Stimulated activated CD8-positive, alpha-beta memory T cell treated with anti-CD3 and anti-CD28 coated beads, Interleukin-7, amount 100 ng/mL, for 1 hour (primary cell): ENCODE results near the gene RFX3.

Experiments
- DNase-seq, 2 donors: peaks; one replicate each; pipeline ENCODE4 v3.0.0-alpha.2; 2020; ENCODE audit warnings: low read depth in 2 of 2

Gene RFX3

DNA sequence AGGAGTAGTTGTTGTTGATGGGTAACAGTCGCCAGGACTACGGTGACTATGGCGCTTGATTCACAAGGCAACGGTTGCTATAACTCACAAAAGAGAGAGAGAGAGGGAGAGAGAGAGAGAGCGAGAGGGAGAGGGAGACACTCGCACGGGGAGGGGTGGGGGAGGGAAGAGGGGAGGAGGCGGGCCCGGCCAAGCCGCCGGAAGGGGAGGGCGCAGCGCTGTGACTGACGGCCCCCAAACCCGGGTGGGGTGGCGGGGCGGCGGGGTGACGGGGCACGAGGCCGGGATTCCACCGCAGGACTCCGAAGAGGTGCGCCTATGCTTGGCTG is at the start of gene RFX3:
Gene RFX3 (minus strand): TSS at position 166 of the 329 bp plus-strand sequence. CDS start 130,413 bp downstream, outside the sequence.
- peak; percentile 82 to 85 for DNase-seq

DNA sequence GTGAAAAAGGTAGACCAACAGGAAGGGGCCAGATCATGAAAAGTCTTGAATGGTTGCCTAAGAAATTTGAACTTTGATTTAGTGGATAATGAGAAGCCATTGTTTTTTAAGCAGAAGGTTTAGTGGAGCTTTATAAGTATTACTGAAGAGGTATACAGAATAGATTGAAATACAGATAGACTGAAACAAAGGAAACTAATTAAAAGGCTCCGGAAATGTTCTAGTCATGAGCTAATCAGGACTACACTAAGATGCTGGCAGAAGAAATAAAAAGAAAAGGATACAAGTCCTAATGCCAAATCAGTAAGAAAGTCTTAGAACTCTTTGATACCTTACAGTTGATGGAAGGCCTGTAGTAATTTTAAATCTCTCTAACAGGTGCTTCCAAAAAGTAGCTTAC is 45.7 kb upstream of the RFX3 start:
- no peak for DNase-seq

DNA sequence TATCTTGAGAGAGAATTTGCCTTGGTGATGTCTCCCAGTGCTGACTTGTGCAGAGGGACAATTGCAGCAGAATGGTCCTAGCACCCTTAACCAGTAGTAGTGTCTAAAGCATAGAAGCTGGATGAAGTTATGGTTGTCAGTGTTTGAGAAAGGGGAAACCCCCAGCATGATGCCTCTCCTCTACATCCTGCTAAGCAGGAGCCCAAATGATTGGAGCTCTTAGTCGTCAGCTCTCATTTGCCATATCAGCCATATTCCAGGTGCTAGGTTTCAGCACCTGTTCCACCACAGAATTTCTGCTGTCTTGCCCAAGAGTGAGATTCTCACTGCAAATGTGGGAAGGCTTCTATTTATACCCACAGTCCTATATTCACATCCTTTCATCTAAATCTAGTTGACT is 43.7 kb upstream of the RFX3 start:
- DNase-seq = no peak

DNA sequence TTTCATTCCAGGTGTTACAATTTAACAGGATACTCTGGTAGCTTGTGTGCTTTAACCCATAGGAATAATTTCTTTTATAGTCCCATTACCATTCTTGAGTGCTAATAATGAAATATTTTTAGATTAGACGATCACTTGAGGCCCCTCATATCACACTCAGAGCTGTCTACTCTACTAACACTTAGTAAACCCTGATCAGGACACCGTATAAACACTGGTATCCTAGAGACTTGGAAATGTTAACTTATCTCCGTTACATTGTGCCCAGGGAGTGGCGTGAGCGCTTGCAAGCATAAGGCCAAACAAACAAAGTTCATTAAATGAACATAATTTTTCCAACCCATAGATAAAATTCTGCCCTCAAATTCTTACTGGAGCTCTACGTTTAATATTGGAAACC is 42.2 kb upstream of the RFX3 start:
- no peak for DNase-seq

DNA sequence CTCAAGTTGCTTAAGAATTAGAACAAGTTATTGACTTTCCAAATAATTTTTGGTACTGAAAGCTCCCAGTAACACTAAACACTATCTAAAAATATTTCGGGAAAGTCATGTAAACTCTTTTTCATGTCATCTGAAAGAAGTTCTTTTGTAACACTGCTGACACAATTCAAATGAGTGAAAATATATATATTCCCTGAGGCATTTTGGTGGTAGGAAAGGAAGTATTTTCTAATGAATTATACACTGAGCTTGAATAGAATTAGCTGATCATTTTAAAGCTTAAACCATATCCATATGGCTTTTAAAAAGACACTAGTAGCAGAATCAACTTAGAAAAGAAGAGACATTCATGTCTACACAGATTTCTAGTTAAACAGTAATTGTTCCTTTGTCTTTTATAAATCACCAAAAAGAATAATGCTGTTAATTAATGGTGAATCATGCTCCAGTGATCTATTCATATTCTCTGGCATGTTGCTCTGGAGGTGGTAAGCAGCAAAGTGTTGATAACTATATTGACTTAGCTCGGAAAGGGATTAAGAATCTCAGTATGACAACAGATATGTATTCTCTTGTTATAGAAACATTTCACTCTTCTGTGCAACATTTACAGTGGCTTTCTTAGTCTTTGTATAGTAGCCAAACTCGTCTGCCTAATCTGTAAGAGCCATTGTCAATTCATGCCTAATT is 27.4 kb upstream of the RFX3 start:
- DNase-seq = no peak

DNA sequence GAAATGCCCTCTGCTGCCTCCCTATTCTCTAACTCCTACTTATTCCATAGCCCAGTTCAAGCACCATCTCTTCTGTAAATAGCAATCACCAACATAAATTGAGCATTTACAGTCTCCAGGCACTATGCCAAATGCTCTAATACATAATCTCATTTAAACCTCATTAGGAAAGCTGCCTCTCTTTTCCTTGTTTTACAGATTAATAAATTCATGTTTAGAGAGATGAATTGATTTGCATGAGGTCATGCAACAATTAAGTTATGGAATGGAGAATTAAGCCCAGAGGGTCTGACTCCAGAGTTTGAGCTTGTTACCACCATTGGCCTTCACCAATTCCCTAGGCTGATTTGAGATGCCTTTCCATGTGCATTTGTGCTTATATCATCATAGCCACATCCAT is 23.4 kb upstream of the RFX3 start:
- no peak for DNase-seq

DNA sequence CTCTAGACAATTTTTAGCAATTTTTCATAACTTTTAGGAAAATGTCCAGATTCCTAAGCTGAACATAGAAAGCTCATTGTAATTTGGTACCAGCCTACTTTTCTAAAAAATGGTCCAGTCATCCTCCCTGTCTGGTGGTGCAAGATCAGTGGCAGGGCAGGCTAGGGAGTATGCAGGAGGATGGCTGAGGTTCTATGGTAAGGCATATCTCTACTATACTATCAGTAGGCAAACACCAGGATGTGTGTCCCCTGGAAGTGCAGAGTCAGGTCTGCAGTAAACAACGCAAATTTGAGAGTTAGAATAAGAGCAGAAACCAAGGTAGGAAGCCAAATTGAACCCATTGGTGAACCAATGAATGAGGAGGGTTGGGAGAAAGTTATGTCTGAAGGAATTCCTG is 22.8 kb upstream of the RFX3 start:
- no peak for DNase-seq

DNA sequence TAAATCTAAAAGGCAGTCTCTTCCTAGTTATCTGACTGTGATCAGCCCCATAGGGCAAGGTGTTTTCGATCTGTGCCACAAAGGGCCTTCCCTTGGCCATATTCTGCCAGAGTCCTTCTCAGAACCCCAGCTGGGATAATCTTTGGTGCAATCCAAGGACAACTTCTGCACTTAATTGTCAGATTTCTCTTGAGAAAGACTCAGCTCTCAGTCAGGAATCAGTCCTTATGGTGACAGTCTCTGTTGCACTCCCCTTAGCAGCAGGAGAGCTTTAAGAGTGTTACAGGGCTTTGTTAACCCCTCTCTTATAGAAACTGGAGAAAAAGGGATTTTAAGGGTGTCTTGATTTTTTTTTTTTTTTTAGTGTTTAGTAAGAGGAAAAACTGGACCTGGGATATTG is 15.4 kb upstream of the RFX3 start:
- no peak for DNase-seq

DNA sequence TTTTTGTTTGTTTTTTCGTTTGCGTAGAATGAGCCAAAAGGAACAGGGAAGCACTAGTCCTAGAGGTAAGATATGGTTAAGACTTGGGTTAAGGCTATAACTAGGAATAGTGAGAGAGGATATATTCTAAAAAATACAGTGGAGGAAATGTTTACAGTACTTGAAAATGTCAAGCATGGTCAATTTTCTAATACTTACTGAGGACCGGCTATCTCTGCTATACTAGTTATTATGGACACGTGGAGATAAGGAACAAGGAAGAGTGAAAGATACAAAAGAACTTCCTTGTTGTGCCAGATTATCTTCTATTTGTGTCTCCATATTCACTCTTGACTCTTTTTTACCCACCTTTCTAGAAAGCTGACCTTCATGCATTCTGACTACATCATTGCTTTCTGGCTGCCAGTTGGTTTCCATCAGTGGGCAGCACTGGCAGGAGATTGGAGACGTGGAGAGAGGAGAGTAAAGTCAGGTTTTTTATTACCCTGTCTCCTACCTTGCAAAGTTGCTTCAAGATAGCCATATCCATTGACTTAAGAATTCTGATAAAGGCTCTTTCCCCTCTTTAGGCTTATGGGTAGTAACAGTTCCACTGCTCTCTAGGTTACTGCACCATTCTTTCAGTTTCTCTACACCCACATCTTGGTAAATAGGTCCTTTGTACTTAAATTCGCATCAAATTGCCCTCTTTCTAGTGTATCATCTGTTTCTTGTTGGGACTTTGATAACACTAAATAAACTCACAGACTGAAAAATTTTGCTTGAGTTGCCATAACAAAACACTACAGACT is 9.0 kb upstream of the RFX3 start:
- no peak for DNase-seq

DNA sequence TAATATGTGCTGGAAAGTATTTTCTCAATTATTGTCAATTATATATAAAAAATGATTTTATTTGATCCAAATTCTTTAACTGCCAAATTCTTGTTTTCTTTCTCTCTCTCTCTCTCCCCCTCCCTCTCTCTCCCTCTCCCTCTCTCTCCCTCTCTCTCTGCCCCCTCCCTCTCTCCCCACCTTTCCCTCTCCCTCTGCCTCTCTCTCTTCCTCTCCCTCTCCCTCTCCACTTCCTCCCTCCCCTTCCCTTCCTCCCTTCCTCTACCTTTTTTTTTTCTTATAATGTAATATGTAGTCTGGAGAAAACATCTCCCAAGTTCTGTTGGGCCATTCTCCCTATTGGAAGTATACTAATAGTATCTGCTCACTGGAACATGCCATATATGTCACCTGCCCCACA is 6.4 kb upstream of the RFX3 start:
- no peak for DNase-seq

DNA sequence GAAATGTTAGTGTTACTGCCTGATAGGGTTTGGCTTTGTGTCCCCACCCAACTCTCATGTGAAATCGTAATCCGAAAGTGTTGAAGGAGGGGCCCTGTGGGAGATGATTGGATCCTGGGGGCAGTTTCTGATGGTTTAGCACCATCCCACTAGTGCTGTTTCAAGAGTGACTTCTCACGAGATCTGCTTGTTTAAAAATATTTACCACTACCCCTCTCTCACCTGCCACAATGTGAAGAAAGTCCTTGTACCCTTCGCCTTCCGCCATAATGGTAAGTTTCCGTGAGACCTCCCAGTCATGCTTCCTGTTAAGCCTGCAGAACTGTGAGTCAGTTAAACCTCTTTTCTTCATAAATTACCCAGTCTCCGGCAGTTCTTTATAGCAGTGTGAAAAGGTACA is 2.6 kb upstream of the RFX3 start:
- DNase-seq = peak in 1 of 2 donors; percentile 33

DNA sequence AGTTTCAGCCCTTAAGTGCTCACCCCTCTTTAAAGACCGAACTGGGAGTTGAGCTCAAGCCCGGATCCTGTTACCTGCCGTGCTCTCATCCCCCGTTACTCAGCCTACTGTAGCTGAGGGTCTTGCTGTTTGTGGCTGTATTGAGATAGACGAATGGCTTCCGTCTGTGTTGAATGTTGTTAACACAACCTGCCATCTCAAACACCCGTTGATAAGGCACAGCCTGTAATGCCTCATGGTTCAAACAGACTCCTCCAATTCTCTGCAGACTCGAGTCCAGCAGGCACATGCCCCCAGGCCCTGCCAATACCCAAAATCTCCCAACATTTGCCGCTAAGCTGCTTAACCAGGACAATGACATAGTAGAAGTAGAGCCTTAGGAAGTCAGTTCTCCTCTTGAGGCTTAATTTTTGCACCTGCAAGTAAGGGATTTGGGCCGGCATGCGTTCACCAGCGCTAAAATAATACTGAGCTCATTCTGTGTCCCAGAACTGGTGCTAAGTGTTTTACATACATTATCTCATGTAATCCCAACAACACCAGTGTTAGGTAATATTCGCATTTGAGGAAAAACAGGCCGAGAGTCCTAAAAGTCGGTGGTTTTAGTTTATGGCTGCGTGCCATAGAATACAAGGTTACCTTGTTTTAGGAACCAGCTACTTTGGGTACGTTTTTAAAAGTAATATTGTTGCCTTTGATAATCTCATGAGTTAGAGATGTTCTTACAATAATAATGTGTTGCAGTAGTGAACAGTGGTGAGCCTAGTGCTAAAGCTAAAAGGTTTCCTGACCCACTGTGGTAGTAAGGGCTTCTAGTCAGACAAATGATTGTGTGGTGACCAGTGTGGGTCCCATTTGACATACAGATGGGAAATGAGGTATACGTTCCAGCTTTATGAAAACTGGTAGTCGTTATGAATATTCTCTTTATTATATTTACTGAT is 1.5 kb upstream of the RFX3 start:
- peak in 1 of 2 donors; percentile 1 for DNase-seq

DNA sequence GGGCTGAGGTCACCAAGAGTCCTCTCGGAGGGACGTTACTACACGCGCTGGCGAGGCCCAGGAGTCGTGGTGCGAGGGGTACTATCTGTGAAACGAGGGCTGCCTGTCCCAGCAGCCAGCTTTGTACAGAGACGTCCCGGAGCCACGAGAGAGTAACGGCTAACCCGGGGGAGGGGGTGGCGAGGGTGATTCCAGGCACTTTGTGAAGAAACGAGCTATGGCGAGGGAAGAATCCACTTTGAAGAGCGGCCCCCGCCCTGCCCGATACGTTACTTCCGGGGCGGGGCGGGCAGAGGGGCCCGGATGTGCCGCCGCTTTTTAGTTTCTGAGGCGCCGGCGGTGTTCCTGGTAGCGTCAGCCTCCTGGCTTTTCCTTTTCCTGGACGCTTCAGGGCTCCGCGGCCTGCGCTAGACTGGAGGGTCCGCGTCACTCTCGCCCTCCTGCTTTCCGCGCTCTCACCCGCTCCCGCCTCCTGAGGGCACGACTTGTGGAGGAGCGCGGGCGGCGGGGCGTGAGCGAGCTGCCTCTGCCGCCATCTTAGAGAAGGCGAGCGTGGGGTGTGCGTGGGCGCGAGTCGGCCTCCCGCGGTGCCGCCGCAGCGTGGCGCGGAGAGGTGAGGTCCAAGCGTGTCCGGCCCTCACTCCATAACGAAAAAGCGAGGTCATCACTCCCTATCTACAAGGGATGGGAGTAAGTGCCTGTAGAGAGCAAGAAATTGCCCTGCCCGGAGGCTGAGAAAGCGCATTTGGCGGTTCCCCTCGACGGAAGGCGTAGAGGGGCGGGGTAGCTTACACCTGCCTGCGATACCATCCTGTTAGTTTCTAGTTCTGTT is 580 bp upstream of the RFX3 start:
- DNase-seq = peak; percentile 71 to 76

DNA sequence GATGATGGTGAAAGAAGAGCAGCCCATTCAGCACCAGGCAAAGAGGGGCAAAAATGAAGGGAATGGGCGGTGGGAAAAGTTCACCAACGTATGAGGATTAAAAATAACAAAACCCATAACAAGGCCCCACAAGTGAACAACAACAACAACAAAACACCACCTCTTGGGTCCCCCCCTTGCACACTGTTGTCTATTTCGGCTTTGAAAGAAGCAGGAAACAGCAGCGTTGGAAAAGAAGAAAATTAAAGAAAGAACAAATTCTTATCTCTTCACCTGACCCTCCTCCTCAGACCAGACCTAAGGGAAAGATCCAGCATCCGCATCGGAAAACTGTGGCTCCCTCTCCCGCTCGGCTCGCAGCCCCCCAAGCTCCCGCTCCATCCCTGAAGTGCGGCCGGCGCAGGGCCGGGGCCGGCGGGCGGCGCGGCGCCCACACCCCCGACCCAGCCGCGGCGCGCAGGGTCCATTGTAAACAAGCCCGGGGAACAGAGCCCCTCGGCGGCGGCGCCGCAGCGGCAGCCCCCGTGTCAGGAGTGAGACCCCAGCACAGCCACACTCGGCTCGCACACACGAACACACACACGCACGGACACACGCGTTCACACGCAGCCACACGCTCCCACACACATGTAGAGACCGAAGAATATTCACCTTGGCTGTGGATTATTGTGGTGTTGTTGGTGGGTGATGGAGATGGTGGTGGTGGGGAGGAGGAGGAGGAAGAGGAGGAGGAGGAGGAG is 535 bp downstream of the RFX3 start:
- no peak for DNase-seq

DNA sequence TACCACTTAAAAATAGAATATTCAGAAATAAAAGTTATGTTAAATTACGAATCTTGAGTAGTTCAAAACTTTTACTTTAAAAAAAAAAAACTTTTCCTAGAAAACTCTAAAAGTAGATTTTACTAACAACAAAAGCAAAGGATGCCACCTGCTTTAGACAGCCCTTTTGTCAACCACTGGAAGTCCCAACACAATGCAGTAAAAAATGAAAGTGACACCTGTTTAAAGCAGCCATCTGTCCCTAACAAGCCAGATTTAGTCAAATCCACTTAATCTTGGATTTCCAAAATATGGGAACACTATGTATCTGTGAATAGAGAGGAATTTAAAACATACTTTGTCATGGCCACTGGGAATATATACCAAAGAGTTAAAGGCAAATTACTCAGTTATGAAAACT is 3.8 kb downstream of the RFX3 start:
- no peak for DNase-seq

DNA sequence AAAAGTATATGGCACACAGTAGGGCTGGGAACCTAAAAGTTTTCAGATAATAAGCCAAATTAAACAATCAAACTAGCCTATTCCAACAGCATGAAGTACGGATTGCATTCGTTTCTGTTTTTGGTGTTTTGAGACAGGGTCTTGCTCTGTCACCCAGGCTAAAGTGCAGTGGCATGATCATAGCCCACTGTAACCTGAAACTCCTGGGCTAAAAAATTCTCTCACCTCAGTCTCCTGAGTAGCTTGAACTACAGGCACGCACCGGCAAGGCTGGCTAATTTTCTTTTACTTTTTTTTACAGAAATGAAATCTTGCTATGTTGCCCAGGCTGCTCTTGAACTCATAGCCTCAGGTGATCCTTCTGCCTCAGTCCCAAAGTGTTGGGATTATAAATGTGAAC is 5.2 kb downstream of the RFX3 start:
- DNase-seq = no peak

DNA sequence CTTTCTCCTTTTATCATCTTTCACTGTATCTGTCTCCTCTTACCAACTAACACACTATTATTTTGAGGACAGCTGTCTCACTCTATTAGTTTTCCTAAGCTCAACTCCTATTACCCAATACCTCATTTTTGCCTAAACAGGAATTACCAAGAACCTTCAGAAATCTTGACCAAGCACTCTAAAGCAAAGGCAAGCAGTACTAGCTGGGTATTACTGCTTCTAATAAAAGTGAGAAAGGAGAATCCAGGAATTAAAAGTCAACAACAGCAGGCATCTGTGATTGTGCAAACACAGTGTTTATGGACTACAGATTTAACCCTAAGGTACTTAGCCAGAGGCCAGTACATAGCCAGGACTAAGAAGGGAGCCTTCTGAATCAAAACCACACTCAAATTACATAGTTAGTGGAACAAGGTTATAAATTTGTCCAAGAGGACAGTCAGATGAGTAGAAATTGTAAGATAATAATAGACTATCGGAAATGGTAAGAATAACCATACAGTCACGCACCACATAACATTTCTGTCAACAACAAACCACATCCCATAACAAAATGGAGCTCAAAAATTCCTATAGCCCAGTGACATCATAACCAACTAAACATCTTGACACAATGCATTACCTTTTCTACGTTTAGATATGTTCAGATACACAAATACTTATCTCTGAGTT is 8.3 kb downstream of the RFX3 start:
- DNase-seq = no peak

DNA sequence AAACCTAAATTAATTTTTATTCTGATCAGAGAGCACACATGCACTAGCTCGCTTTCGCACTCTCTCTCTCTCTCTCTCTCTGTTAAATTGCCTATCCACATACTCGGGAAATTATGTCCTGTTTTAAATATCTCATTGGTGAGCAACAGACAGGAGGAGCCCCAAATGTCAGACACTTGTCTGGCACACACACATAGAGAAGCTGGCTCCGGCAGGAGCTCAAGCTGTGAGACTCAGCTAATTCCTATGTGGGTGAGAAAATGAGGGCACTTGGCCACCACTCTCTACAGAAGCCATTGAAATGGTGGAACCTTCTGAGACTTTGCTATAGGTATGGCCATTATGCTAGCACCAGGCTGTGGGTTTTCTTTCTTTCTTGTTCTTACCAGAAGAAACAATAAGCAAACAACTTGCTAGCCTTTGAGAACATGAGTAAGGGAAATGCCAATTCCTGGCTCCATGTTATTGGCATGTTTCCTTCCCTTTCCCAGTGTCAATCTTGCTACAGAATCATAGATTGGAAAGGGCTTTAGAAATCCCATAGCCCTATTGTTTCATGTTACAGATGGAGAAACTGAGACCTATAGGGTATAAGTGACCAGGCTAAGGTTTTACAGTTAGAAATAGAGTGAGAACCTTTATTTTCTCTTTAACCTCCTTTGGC is 9.0 kb downstream of the RFX3 start:
- DNase-seq = no peak

DNA sequence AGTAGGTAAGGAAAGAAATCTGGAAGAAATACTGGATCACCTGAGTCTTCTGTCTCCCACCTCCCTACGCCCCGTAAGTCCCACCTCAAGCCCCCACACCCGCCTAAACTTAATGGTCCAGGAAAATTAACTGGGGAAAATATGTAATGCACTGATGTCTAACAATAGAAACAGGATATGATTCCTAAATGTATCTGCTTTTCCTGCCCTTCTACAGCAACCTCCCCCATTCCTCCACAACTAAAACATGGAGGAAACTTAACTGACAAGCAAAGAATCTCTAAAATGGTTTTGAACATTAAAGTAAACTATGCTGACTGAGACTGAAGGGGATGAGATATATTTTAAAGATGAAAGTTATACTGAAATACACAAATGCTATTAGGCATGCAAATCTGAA is 10.4 kb downstream of the RFX3 start:
- no peak for DNase-seq

DNA sequence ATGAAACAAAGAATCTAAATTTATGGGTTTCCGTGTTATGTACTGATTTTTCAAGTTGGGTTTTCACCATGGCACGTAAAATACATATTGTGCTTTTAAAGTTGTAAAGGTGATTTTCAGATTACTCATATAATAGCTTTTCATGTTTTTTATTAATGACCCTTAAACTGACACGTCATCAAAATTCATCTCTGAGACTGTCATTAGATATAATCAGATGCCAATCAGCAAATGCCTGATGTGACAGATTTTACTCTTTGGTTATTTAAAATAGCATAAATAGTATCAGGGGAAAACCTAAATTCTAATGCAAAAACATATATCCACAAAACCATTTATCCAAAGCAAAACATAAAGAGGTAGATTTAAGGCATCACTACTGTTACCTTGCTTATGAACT is 11.0 kb downstream of the RFX3 start:
- DNase-seq = no peak
